Uterus (tissue), 4 donors: ENCODE results near the gene NFKB2. TPM values are rescaled to one million over a fixed set of nuclear protein-coding genes. Genes with fewer than 3 reads are reported as not detected.

ENCODE experiments used
- DNase-seq, 2 donors: peaks; one replicate each; pipeline ENCODE4 v3.0.0-alpha.2; 2019 to 2020
- H3K27ac ChIP-seq, 2 donors: fragments of 200-600 bp; sonication (generic); 1 replicate in 1 of 2; 2 replicates in 1 of 2; pipeline ENCODE4 v1.5.1; 2016 to 2018
- H3K27me3 ChIP-seq, 2 donors: fragments of 200-600 bp; sonication (generic); one replicate each; pipeline ENCODE4 v1.5.1; 2018 to 2019; ENCODE audit warnings: control low read depth in 1 of 2
- H3K36me3 ChIP-seq, 2 donors: fragments of 200-600 bp; sonication (generic); one replicate each; pipeline ENCODE4 v1.5.1; 2019; ENCODE audit warnings: control low read depth in 1 of 2
- H3K4me1 ChIP-seq, 2 donors: fragments of 200-600 bp; sonication (generic); one replicate each; pipeline ENCODE4 v1.5.1; 2018 to 2019; ENCODE audit warnings: control low read depth in 1 of 2
- H3K4me3 ChIP-seq, 2 donors: fragments of 200-600 bp; sonication (generic); 1 replicate in 1 of 2; 2 replicates in 1 of 2; pipeline ENCODE4 v1.5.1; 2018 to 2019; ENCODE audit warnings: mild to moderate bottlenecking in 1 of 2
- H3K9me3 ChIP-seq, 2 donors: fragments of 200-600 bp; sonication (generic); one replicate each; pipeline ENCODE4 v1.5.1; 2019; ENCODE audit warnings: control low read depth in 1 of 2
- CTCF ChIP-seq, 4 experiments: fragments of 200-600 bp in 2 of 4; fragments of 450-650 bp in 2 of 4; sonication (generic) in 2 of 4; IDR thresholded peaks; one replicate each; pipeline ENCODE4 v1.5.1; 2016 to 2019; ENCODE audit warnings: antibody characterized with exemption in 4 of 4, mild to moderate bottlenecking in 2 of 4, moderate library complexity in 1 of 4
- POLR2A ChIP-seq, 2 donors: fragments of 450-650 bp; IDR thresholded peaks; one replicate each; pipeline ENCODE4 v1.6.1; 2016; ENCODE audit warnings: antibody characterized with exemption in 2 of 2, mild to moderate bottlenecking in 1 of 2, moderate library complexity in 1 of 2
- intact Hi-C: fragments of 100-400 bp; cut with DNase I; formaldehyde crosslinking; loops from one replicate; pipeline ENCODE4 v1.15.1; 2023; ENCODE audit warnings: low total_unique reads
- total RNA-seq, 4 donors: library from RNA; depleted of rRNA in 3 of 4; stranded (reverse); fragments of >200 nt in 3 of 4; gene quantifications; one replicate each; pipeline versions ENCODE4 v1.1.0 to v1.2.4, GENCODE V29; 2014 to 2023
- donor health status: DM: yes; HTN: yes; CAD: no.

Gene NFKB2
- 10 to 100 TPM in 2 of 4 donors, 1 to 10 TPM in 2; 6.4 to 61.7 (median 10.7) TPM for total RNA-seq

GRCh38 chr10:102395400-102396316 is at the start of gene NFKB2:
Gene NFKB2, plus strand, starts transcription at chr10:102395705. Its CDS starts 255 bp downstream, at chr10:102395960.
- Histone ChIP-seq H3K27me3 (no peaks in the 10 kb centered on the region), H3K4me3 (peak within 1 kb of the TSS; percentile 58 to 85), H3K36me3 (no peaks in the 10 kb centered on the region), H3K27ac (peak within 1 kb of the TSS; percentile 97 to 98), H3K9me3 (no peaks in the 10 kb centered on the region), H3K4me1 (peaks cover 0 to 18% of the 10 kb centered on the region in 2 donors)
- intact Hi-C loops: no loop called here
- TF ChIP-seq POLR2A (IDR thresholded peaks at IDR 0.05): peak; percentile 77 to 78
- TF ChIP-seq CTCF (IDR thresholded peaks at IDR 0.05): no peak
- DNase-seq: peak; percentile 90 to 92

GRCh38 chr10:102347236-102347828 is 48.2 kb upstream of the NFKB2 start:
- Histone ChIP-seq H3K27ac (no peak overlapping the region), H3K9me3 (no peaks in the 10 kb centered on the region), H3K4me1 (no peaks in the 10 kb centered on the region), H3K27me3 (no peaks in the 10 kb centered on the region), H3K4me3 (no peak overlapping the region), H3K36me3 (no peaks in the 10 kb centered on the region)
- TF ChIP-seq POLR2A (IDR thresholded peaks at IDR 0.05) (no peak), CTCF (IDR thresholded peaks at IDR 0.05) (peak in 3 of 4 experiments; percentile 26 to 40 (median 31))
- DNase-seq: peak; percentile 21 to 27
- intact Hi-C loops: no loop called here

GRCh38 chr10:102352066-102352715 is 43.3 kb upstream of the NFKB2 start:
- DNase-seq: peak; percentile 54
- no peak overlapping the region for H3K27ac ChIP-seq
- intact Hi-C loops: loop anchor here (2.0 kb wide), 1 partner anchor 123 kb away; no protein-coding TSS in a partner anchor
- H3K4me3 ChIP-seq: no peak overlapping the region
- TF ChIP-seq POLR2A (IDR thresholded peaks at IDR 0.05) (no peak), CTCF (IDR thresholded peaks at IDR 0.05) (peak; percentile 71 to 85 (median 76))
- H3K9me3 ChIP-seq: no peaks in the 10 kb centered on the region
- no peaks in the 10 kb centered on the region for H3K4me1 ChIP-seq
- no peaks in the 10 kb centered on the region for H3K27me3 ChIP-seq
- no peaks in the 10 kb centered on the region for H3K36me3 ChIP-seq

GRCh38 chr10:102354451-102354850 is 41.1 kb upstream of the NFKB2 start:
- DNase-seq: no peak
- Histone ChIP-seq H3K27ac (no peak overlapping the region), H3K27me3 (no peaks in the 10 kb centered on the region), H3K4me3 (no peak overlapping the region), H3K36me3 (no peaks in the 10 kb centered on the region), H3K4me1 (no peaks in the 10 kb centered on the region), H3K9me3 (no peaks in the 10 kb centered on the region)
- TF ChIP-seq POLR2A (IDR thresholded peaks at IDR 0.05) (no peak), CTCF (IDR thresholded peaks at IDR 0.05) (no peak)
- intact Hi-C loops: no loop called here
